HepG2 (cell line): ENCODE measurements around the gene ZNF12. TPM values are rescaled to one million over a fixed set of nuclear protein-coding genes. Genes with fewer than 3 reads are reported as not detected.

Experiments
- ATAC-seq: fragments of 200-7000 bp; cut with Tn5 transposase; 3 replicates; pipeline ENCODE4 v1.9.1; 2020; ENCODE audit warnings: mild to moderate bottlenecking, moderate library complexity
- BruUV-seq: library from RNA; stranded (reverse); fragments of 400-500 nt; replicated peaks from 2 replicates; lab custom pipeline; 2021; lab: Mats Ljungman, UMichigan
- CTCF ChIA-PET: fragments of 300-600 bp; formaldehyde crosslinking; extraction: SDS; loops from one replicate; lab custom pipeline; 2021; ENCODE audit warnings: low total read pairs, inconsistent platforms, low intra/inter-chr PET ratio; lab: Yijun Ruan, JAX
- POLR2A ChIA-PET: fragments of 350-600 bp; sonication (Branson Sonifier 250); formaldehyde crosslinking; loops from one replicate; lab custom pipeline; 2020; ENCODE audit warnings: antibody characterized with exemption, inconsistent platforms; lab: Yijun Ruan, JAX
- DNase-seq: peaks from one replicate; pipeline ENCODE4 v3.0.0-alpha.2; 2015; ENCODE audit warnings: low spot score
- FAIRE-seq: peaks from 3 replicates; lab custom pipeline; 2011; peaks lifted over from hg19 to GRCh38; lab: Jason Lieb, UNC
- H2AFZ ChIP-seq: one replicate; pipeline ENCODE4 v1.6.1; 2011; ENCODE audit warnings: low read length, inconsistent platforms
- H3K27ac ChIP-seq: fragments of 300-600 bp; 3 replicates; pipeline ENCODE4 v1.8.0; 2011; ENCODE audit warnings: mixed run types, mild to moderate bottlenecking, mixed read lengths, low read length, inconsistent platforms; ENCODE audit not compliant: insufficient read depth; ENCODE audit errors: extremely low read length
- H3K27me3 ChIP-seq, 2 experiments: fragments of 200-600 bp in 1 of 2; 2 replicates in 1 of 2; 3 replicates in 1 of 2; pipeline versions ENCODE4 v1.6.0 to v1.8.0; 2011; ENCODE audit warnings: low read length in 2 of 2, mild to moderate bottlenecking in 2 of 2, moderate library complexity in 2 of 2, inconsistent platforms in 1 of 2; ENCODE audit not compliant: insufficient read depth in 2 of 2, control insufficient read depth in 1 of 2
- H3K36me3 ChIP-seq, 2 experiments: fragments of 200-600 bp in 1 of 2; replicated peaks in 1 of 2; 2 replicates in 1 of 2; 3 replicates in 1 of 2; pipeline versions ENCODE4 v1.5.1 to v1.8.0; 2011; ENCODE audit warnings: low read length in 2 of 2, inconsistent platforms in 1 of 2; ENCODE audit not compliant: insufficient read depth in 2 of 2, control insufficient read depth in 1 of 2
- H3K4me1 ChIP-seq: 2 replicates; pipeline ENCODE4 v1.5.1; 2012; ENCODE audit warnings: low read length, inconsistent platforms; ENCODE audit not compliant: insufficient read depth
- H3K4me2 ChIP-seq: 2 replicates; pipeline ENCODE4 v1.6.0; 2011; ENCODE audit warnings: low read depth, low read length, inconsistent platforms
- H3K4me3 ChIP-seq, 3 experiments: fragments of 200-600 bp in 1 of 3; sonication (generic), shearing (Covaris generic) in 1 of 3; replicated peaks in 1 of 3; 2 replicates each; pipeline ENCODE4 v1.5.1; 2011 to 2016; ENCODE audit warnings: low read length in 3 of 3, inconsistent platforms in 2 of 3, low read depth in 2 of 3, mild to moderate bottlenecking in 2 of 3, control low read depth in 1 of 3, mixed read lengths in 1 of 3; ENCODE audit not compliant: insufficient read depth in 1 of 3
- H3K79me2 ChIP-seq: one replicate; pipeline ENCODE4 v1.6.1; 2011; ENCODE audit warnings: low read length, inconsistent platforms; ENCODE audit not compliant: insufficient read depth
- H3K9ac ChIP-seq: 2 replicates; pipeline ENCODE4 v1.6.0; 2011; ENCODE audit warnings: mild to moderate bottlenecking, low read depth, low read length, inconsistent platforms; ENCODE audit not compliant: insufficient read depth
- H3K9me3 ChIP-seq: 2 replicates; pipeline ENCODE4 v1.5.1; 2012; ENCODE audit warnings: mild to moderate bottlenecking, low read length
- H4K20me1 ChIP-seq: 2 replicates; pipeline ENCODE4 v1.6.0; 2011; ENCODE audit warnings: inconsistent platforms, mild to moderate bottlenecking, low read length, moderate library complexity; ENCODE audit not compliant: insufficient read depth
- AKAP8 ChIP-seq: sonication (generic); formaldehyde crosslinking; IDR thresholded peaks from 2 replicates; pipeline ENCODE4 v1.5.1; 2020; ENCODE audit warnings: mild to moderate bottlenecking, missing genetic modification reagents
- NCOR1 ChIP-seq: fragments of 200-600 bp; sonication (generic); IDR thresholded peaks from 2 replicates; pipeline ENCODE4 v1.7.0; 2017; ENCODE audit warnings: antibody characterized with exemption, low read length, borderline replicate concordance
- NFKBIZ ChIP-seq: IDR thresholded peaks from 2 replicates; pipeline ENCODE4 v1.6.1; 2018; ENCODE audit warnings: missing genetic modification reagents, missing compliant biosample characterization
- TFDP1 ChIP-seq: IDR thresholded peaks from 2 replicates; pipeline ENCODE4 v1.6.1; 2016; ENCODE audit warnings: missing compliant biosample characterization, missing genetic modification reagents, borderline replicate concordance
- ZNF557 ChIP-seq: sonication (generic); formaldehyde crosslinking; IDR thresholded peaks from 2 replicates; pipeline ENCODE4 v1.4.0; 2020; ENCODE audit warnings: missing genetic modification reagents
- ZNF878 ChIP-seq: sonication (generic); formaldehyde crosslinking; IDR thresholded peaks from 2 replicates; pipeline ENCODE4 v1.8.1; 2023; ENCODE audit warnings: mild to moderate bottlenecking, missing genetic modification reagents, moderate library complexity
- WGBS: methylation state at CpG from one replicate; pipeline ENCODE4 v1.1.6; 2017; ENCODE audit warnings: low lambda C conversion rate; 5-methylcytosine and 5-hydroxymethylcytosine counted together
- in situ Hi-C: cut with HindIII; loops from 2 replicates; pipeline ENCODE4 v1.10.0; 2017; ENCODE audit warnings: low pct_unique_long_range_greater_than_20kb; ENCODE audit not compliant: extremely low pct_ligation_motif_present
- intact Hi-C: fragments of 100-400 bp; cut with micrococcal nuclease; formaldehyde crosslinking; loops from one replicate; pipeline ENCODE4 v1.10.0; 2022; ENCODE audit not compliant: unreplicated experiment
- polyA plus RNA-seq, 8 experiments: library from polyadenylated mRNA; depleted of rRNA in 3 of 8; stranded (reverse) in 7 of 8; unstranded in 1 of 8; fragments of >200 nt; fragmentation: Illumina TruSeq in 4 of 8; extraction: Trizol in 4 of 8; gene quantifications; 2 replicates each; pipeline versions ENCODE4 v1.2.1 to v1.2.3, GENCODE V29; 2011 to 2016; ENCODE audit warnings: low read depth in 4 of 8, missing spikeins in 1 of 8, mixed read lengths in 1 of 8; ENCODE audit not compliant: insufficient read depth in 1 of 8
- total RNA-seq, 5 experiments: library from RNA; depleted of rRNA; stranded (reverse); fragments of >200 nt; fragmentation: Illumina TruSeq; extraction: Trizol; gene quantifications; 2 replicates each; pipeline ENCODE4 v1.2.3, GENCODE V29; 2016; ENCODE audit warnings: low read depth in 1 of 5
- TF ChIP-seq, protein P1 (sequence below): sonication (generic); formaldehyde crosslinking; IDR thresholded peaks from 2 replicates; pipeline ENCODE4 v1.5.1; 2020; ENCODE audit warnings: mild to moderate bottlenecking, missing genetic modification reagents, borderline replicate concordance
- TF ChIP-seq, protein P2 (sequence below): sonication (generic); formaldehyde crosslinking; IDR thresholded peaks from 2 replicates; pipeline ENCODE4 v1.4.0; 2020; ENCODE audit warnings: missing genetic modification reagents

ZNF12 gene
- total and polyA plus RNA-seq, 2 of the 13 experiments (the other 11 are each of a cell fraction or from before 2014, with no cell fraction given) = 21.4 to 22.8 TPM

GRCh38 chr7:6642239-6642839 lies 64.4 kb downstream of the ZNF12 start:
- Histone ChIP-seq H3K79me2 (peaks cover 13% of the 10 kb centered on the region), H2AFZ (no peak overlapping the region), H3K4me1 (peaks cover 24% of the 10 kb centered on the region), H3K27me3 (no peaks in the 10 kb centered on the region), H3K4me3 (no peak overlapping the region), H3K27ac (no peak overlapping the region), H3K9ac (no peak overlapping the region), H3K36me3 (peaks cover 19 to 46% of the 10 kb centered on the region in 2 experiments; a peak in 4 of 5 replicates), H3K4me2 (no peak overlapping the region), H3K9me3 (no peaks in the 10 kb centered on the region), H4K20me1 (no peaks in the 10 kb centered on the region)
- intact Hi-C loops (no loop called here), in situ Hi-C loops (no loop called here)
- DNase-seq (no peak), ATAC-seq (no peak), FAIRE-seq (no peak)
- POLR2A ChIA-PET = no interaction called here
- CTCF ChIA-PET = no interaction called here
- WGBS = 97% methylated on average over 24 of the region's 24 CpGs
- TF ChIP-seq ZNF557 (CRISPR knock-in tag) = no peak
- no peak for TF ChIP-seq AKAP8 (CRISPR knock-in tag)
- TF ChIP-seq, protein P1, sequence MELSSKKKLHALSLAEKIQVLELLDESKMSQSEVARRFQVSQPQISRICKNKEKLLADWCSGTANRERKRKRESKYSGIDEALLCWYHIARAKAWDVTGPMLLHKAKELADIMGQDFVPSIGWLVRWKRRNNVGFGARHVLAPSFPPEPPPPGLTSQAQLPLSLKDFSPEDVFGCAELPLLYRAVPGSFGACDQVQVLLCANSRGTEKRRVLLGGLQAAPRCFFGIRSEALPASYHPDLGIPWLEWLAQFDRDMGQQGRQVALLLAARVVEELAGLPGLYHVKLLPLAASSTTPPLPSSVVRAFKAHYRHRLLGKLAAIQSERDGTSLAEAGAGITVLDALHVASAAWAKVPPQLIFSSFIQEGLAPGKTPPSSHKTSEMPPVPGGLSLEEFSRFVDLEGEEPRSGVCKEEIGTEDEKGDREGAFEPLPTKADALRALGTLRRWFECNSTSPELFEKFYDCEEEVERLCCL (CRISPR knock-in tag) = no peak
- no peak for TF ChIP-seq ZNF878
- no peak for TF ChIP-seq TFDP1 (CRISPR knock-in tag)
- no peak for TF ChIP-seq NFKBIZ
- TF ChIP-seq, protein P2, sequence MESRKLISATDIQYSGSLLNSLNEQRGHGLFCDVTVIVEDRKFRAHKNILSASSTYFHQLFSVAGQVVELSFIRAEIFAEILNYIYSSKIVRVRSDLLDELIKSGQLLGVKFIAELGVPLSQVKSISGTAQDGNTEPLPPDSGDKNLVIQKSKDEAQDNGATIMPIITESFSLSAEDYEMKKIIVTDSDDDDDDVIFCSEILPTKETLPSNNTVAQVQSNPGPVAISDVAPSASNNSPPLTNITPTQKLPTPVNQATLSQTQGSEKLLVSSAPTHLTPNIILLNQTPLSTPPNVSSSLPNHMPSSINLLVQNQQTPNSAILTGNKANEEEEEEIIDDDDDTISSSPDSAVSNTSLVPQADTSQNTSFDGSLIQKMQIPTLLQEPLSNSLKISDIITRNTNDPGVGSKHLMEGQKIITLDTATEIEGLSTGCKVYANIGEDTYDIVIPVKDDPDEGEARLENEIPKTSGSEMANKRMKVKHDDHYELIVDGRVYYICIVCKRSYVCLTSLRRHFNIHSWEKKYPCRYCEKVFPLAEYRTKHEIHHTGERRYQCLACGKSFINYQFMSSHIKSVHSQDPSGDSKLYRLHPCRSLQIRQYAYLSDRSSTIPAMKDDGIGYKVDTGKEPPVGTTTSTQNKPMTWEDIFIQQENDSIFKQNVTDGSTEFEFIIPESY (CRISPR knock-in tag) = peak; percentile 37; the same call in 1 of the 2 replicates
- no peak for TF ChIP-seq NCOR1
- no TSS peak for BruUV-seq
